Kidney (tissue), 14 donors: ENCODE results near the gene RGS13. TPM values are rescaled to one million over a fixed set of nuclear protein-coding genes. Genes with fewer than 3 reads are reported as not detected.
A peak's percentile ranks its signal among the peaks of the same experiment; 100 is the strongest.

ENCODE experiments used
- DNase-seq, 5 donors: peaks; one replicate each; pipeline ENCODE4 v3.0.0-alpha.2; 2013 to 2020
- FAIRE-seq: peaks from 2 replicates; lab custom pipeline; 2012; peaks lifted over from hg19 to GRCh38; lab: Jason Lieb, UNC
- H3K27ac ChIP-seq, 2 donors: one replicate each; pipeline ENCODE4 v1.7.0; 2013; ENCODE audit warnings: low read depth in 2 of 2, low read length in 2 of 2, inconsistent platforms in 1 of 2
- H3K27me3 ChIP-seq: one replicate; pipeline ENCODE4 v1.7.1; 2013; ENCODE audit warnings: low read length, inconsistent platforms; ENCODE audit not compliant: control insufficient read depth, insufficient read depth
- H3K36me3 ChIP-seq, 3 donors: one replicate each; pipeline versions ENCODE4 v1.7.0 to v1.7.1; 2013; ENCODE audit warnings: low read length in 3 of 3, control low read depth in 1 of 3, inconsistent platforms in 1 of 3; ENCODE audit not compliant: insufficient read depth in 3 of 3, control insufficient read depth in 2 of 3
- H3K4me1 ChIP-seq, 3 donors: one replicate each; pipeline versions ENCODE4 v1.7.0 to v1.7.1; 2013; ENCODE audit warnings: low read length in 3 of 3, inconsistent platforms in 1 of 3, low read depth in 1 of 3; ENCODE audit not compliant: control insufficient read depth in 2 of 3, insufficient read depth in 2 of 3
- H3K4me3 ChIP-seq, 3 donors: one replicate each; pipeline versions ENCODE4 v1.7.0 to v1.8.1; 2013; ENCODE audit warnings: low read length in 3 of 3, control low read depth in 1 of 3, inconsistent platforms in 1 of 3
- H3K9ac ChIP-seq, 3 donors: one replicate each; pipeline versions ENCODE4 v1.7.0 to v1.7.1; 2013; ENCODE audit warnings: low read length in 3 of 3, control low read depth in 1 of 3, inconsistent platforms in 1 of 3
- H3K9me3 ChIP-seq, 3 donors: one replicate each; pipeline versions ENCODE4 v1.7.0 to v1.7.1; 2013; ENCODE audit warnings: low read length in 3 of 3, control low read depth in 1 of 3, inconsistent platforms in 1 of 3; ENCODE audit not compliant: control insufficient read depth in 2 of 3, insufficient read depth in 1 of 3
- intact Hi-C: fragments of 100-400 bp; cut with DNase I; formaldehyde crosslinking; loops from one replicate; pipeline ENCODE4 v1.11.1; 2022
- polyA plus RNA-seq: library from polyadenylated mRNA; stranded (reverse); fragments of 350-450 nt; fragmentation: Illumina TruSeq; extraction: RNeasy Lipid Tissue Mini Kit (QIAGEN cat#74804); gene quantifications from one replicate; pipeline ENCODE4 v1.2.3, GENCODE V29; 2014; ENCODE audit warnings: low read depth, low replicate concordance; ENCODE audit not compliant: insufficient read depth
- total RNA-seq: library from RNA; stranded (reverse); fragmentation: NEBNext Ultra II Directional; extraction: Animal tissue kit (Norgen Biotek cat#: 25700); gene quantifications from one replicate; pipeline ENCODE4 v1.2.1, GENCODE V29; 2021
- TF ChIP-seq, protein P1 (sequence below): IDR thresholded peaks from 3 replicates; pipeline ENCODE4 v1.5.1; 2012; ENCODE audit warnings: mild to moderate bottlenecking, moderate library complexity, borderline replicate concordance; ENCODE audit not compliant: insufficient read depth; ENCODE audit errors: extremely low read depth
- donor health status: control.
- donor health status: control.
- donor health status: control.
- donor health status: control.
- donor health status: control.
- donor health status: DM: yes; HTN: yes; CAD: no.
- donor health status: Normal renal cell carcinoma (clear cell type).

RGS13 gene
- total and polyA plus RNA-seq, 2 donors from 2014 or later: 2.1 TPM; not detected in 1

DNA sequence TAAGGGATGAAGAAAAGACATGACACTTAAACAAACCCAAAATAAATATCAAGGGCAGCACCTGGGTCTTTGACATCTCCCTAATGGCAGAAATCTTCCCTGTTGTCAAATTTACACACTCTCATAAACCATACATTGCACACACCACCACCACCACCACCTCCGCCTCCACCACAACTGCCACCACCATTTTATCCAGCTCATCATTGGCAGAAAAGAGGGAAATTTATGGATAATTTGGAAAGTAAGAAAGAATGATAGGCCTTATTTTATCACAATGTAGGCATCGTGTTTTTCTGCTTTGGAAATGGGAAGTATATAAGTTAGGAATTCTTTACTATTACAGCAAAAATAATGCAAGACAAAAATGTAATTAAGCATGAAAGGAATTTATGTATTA is 27.3 kb upstream of the RGS13 start:
- FAIRE-seq (no peak), DNase-seq (no peak)
- H3K36me3 ChIP-seq: no peaks in the 10 kb centered on the region
- intact Hi-C loops: loop anchor here (10.0 kb wide), 1 partner anchor 134 kb away; no protein-coding TSS in a partner anchor
- H3K4me3 ChIP-seq: no peak overlapping the region
- H3K9ac ChIP-seq: no peak overlapping the region
- H3K4me1 ChIP-seq: no peaks in the 10 kb centered on the region
- no peaks in the 10 kb centered on the region for H3K9me3 ChIP-seq
- no peak overlapping the region for H3K27ac ChIP-seq
- H3K27me3 ChIP-seq: no peaks in the 10 kb centered on the region
- TF ChIP-seq, protein P1, sequence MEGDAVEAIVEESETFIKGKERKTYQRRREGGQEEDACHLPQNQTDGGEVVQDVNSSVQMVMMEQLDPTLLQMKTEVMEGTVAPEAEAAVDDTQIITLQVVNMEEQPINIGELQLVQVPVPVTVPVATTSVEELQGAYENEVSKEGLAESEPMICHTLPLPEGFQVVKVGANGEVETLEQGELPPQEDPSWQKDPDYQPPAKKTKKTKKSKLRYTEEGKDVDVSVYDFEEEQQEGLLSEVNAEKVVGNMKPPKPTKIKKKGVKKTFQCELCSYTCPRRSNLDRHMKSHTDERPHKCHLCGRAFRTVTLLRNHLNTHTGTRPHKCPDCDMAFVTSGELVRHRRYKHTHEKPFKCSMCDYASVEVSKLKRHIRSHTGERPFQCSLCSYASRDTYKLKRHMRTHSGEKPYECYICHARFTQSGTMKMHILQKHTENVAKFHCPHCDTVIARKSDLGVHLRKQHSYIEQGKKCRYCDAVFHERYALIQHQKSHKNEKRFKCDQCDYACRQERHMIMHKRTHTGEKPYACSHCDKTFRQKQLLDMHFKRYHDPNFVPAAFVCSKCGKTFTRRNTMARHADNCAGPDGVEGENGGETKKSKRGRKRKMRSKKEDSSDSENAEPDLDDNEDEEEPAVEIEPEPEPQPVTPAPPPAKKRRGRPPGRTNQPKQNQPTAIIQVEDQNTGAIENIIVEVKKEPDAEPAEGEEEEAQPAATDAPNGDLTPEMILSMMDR: no peak

DNA sequence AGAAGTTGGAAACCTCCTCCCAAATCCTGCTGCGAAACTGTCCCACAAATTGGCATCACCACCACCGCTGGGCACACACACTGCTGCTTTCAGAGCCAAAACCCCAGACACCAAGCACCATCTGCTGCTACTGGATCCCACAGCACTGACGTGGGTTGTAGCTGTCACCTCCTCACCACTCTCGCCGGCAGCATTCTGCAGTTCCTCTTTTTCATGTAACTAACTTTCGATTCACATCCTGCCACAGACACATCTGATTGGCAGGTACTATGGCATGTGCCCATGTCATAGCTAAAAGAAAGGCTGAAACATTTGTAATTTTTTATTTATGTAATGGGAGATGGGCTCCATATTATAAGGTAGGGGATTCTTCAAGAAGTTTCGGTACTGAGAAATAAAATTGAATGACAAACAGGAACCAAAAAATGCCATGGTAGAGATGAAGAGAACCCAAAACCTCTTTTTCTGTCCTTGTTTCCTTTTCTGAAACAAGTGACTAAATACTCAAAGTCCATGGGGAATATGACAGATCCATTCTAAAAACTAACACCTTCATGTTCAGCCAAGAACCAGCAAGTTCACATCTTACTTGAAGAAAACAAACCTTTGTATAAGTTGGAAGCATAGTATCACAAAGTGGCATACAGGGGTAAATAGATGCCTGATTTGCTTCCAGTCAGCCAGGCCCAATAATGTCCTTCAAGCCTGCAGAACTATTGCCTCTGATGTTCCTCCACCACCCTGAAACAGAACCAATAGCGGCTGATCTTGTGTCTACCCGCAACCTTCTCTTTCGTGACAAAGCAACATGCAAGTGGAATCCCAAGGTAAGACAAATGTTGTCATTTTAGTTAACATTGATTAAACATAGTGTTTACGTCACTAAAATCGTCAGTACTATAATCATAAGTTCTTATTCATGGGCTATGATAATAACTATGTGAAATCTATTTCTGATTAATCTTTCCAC is 26.6 kb upstream of the RGS13 start:
- DNase-seq (peak in 1 of 5 donors; percentile 75), FAIRE-seq (no peak)
- H3K4me3 ChIP-seq: no peak overlapping the region
- intact Hi-C loops: loop anchor here (10.0 kb wide), 1 partner anchor 135 kb away; no protein-coding TSS in a partner anchor
- no peaks in the 10 kb centered on the region for H3K27me3 ChIP-seq
- H3K27ac ChIP-seq: no peak overlapping the region
- H3K4me1 ChIP-seq: no peaks in the 10 kb centered on the region
- H3K9me3 ChIP-seq: no peaks in the 10 kb centered on the region
- TF ChIP-seq, protein P1: no peak
- H3K36me3 ChIP-seq: no peaks in the 10 kb centered on the region
- no peak overlapping the region for H3K9ac ChIP-seq

DNA sequence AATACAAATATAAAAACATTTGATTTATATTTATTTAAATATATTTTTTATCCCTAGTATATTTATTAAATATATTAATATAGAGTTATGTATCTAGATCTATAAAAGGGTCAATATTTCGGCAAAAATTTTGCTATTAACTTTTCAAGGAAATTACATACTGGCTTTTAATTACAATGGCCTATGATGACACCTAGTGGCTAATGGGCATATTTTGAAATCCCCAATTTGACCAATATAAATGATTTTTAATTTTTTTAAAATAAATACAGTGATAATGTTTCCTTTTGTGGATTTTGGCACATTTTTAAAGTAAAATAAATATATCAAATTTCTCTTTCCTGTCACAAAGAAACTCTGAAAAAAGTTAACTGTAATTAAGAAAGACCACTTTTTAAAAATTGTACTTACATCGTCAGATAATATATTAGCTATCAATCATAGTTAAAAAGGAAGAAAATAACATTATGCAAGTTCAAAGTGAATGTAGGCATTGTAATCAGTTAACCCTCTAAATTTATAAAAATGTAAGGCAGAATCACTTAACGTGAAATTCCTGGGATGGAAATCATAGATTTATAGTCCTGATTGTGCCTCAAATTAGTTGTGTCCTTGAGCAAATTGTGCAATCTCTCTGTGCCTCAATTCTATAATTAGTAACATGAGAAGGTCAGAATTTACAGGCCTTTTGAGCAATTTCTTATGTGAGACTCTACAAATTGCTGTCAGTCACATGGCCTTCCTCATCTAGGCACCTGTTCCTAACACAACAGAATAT is 25.6 kb upstream of the RGS13 start:
- intact Hi-C loops: no loop called here
- peak in 1 of 5 donors; percentile 43 for DNase-seq
- Histone ChIP-seq H3K4me1 (no peaks in the 10 kb centered on the region), H3K4me3 (no peak overlapping the region), H3K27me3 (no peaks in the 10 kb centered on the region), H3K36me3 (no peaks in the 10 kb centered on the region), H3K27ac (no peak overlapping the region), H3K9me3 (no peaks in the 10 kb centered on the region), H3K9ac (no peak overlapping the region)
- TF ChIP-seq, protein P1: peak; percentile 44
- FAIRE-seq: peak; percentile 98
